KMS-11 (cell line): Measurements from ENCODE around the gene SOX5.
"Not testable (repeated sequence)": the region's sequence is repeated elsewhere in the genome, so short reads cannot be mapped to it uniquely, and the experiment has no call there.

ENCODE experiments used
- H2AFZ ChIP-seq: fragments of 200-600 bp; sonication (generic); 2 replicates; pipeline ENCODE4 v1.6.1; 2016; ENCODE audit warnings: antibody characterized with exemption, mixed run types, low read depth
- H3K27ac ChIP-seq: fragments of 200-600 bp; sonication (generic); 2 replicates; pipeline ENCODE4 v1.6.1; 2016; ENCODE audit warnings: mild to moderate bottlenecking, mixed run types
- H3K27me3 ChIP-seq: fragments of 200-600 bp; sonication (generic); 2 replicates; pipeline ENCODE4 v1.6.1; 2017; ENCODE audit warnings: mild to moderate bottlenecking, low read depth, mixed run types, moderate library complexity; ENCODE audit not compliant: insufficient read depth
- H3K36me3 ChIP-seq: fragments of 200-600 bp; sonication (generic); 2 replicates; pipeline ENCODE4 v1.6.1; 2017; ENCODE audit warnings: mild to moderate bottlenecking, mixed run types; ENCODE audit not compliant: insufficient read depth
- H3K4me1 ChIP-seq: fragments of 200-600 bp; sonication (generic); 2 replicates; pipeline ENCODE4 v1.6.1; 2016; ENCODE audit warnings: mild to moderate bottlenecking, low read depth, mixed run types; ENCODE audit not compliant: poor library complexity, severe bottlenecking
- H3K4me2 ChIP-seq: fragments of 200-600 bp; sonication (generic); 2 replicates; pipeline ENCODE4 v1.7.0; 2016; ENCODE audit warnings: mild to moderate bottlenecking, mixed run types
- H3K4me3 ChIP-seq: fragments of 200-600 bp; sonication (generic); IDR thresholded peaks from 2 replicates; pipeline ENCODE4 v1.6.1; 2017; ENCODE audit warnings: low read depth, low read length, mixed read lengths; ENCODE audit not compliant: insufficient read depth
- H3K79me2 ChIP-seq: fragments of 200-600 bp; sonication (generic); 2 replicates; pipeline ENCODE4 v1.6.1; 2016; ENCODE audit warnings: low read depth, mixed run types; ENCODE audit not compliant: insufficient read depth
- H3K9ac ChIP-seq: fragments of 200-600 bp; sonication (generic); 2 replicates; pipeline ENCODE4 v1.6.1; 2016; ENCODE audit warnings: mild to moderate bottlenecking, mixed run types
- H4K20me1 ChIP-seq: fragments of 200-600 bp; sonication (generic); 2 replicates; pipeline ENCODE4 v1.6.1; 2016; ENCODE audit warnings: mild to moderate bottlenecking, mixed run types; ENCODE audit not compliant: insufficient read depth
- CTCF ChIP-seq: fragments of 200-600 bp; sonication (generic); conservative IDR thresholded peaks from 2 replicates; pipeline ENCODE4 v1.6.1; 2017; ENCODE audit warnings: low read depth, mild to moderate bottlenecking, antibody characterized with exemption, low read length, moderate library complexity, mixed read lengths

The SOX5 gene

GRCh38 chr12:23722655-23723054 lies 226.8 kb downstream of the SOX5 start:
- Histone ChIP-seq H3K27me3 (no peaks in the 10 kb centered on the region), H3K4me2 (no peak overlapping the region), H4K20me1 (no peaks in the 10 kb centered on the region), H3K4me3 (no peak overlapping the region), H3K79me2 (no peaks in the 10 kb centered on the region), H2AFZ (no peak overlapping the region), H3K9ac (no peak overlapping the region), H3K27ac (no peak overlapping the region), H3K36me3 (no peaks in the 10 kb centered on the region), H3K4me1 (no peaks in the 10 kb centered on the region)
- TF ChIP-seq CTCF: no peak

GRCh38 chr12:23721268-23721667 lies 228.2 kb downstream of the SOX5 start:
- H3K4me3 ChIP-seq: no peak overlapping the region
- H3K36me3 ChIP-seq: no peaks in the 10 kb centered on the region
- no peaks in the 10 kb centered on the region for H3K27me3 ChIP-seq
- H3K9ac ChIP-seq: no peak overlapping the region
- H3K79me2 ChIP-seq: no peaks in the 10 kb centered on the region
- no peak overlapping the region for H3K4me2 ChIP-seq
- no peak overlapping the region for H2AFZ ChIP-seq
- no peaks in the 10 kb centered on the region for H4K20me1 ChIP-seq
- H3K4me1 ChIP-seq: no peaks in the 10 kb centered on the region
- no peak overlapping the region for H3K27ac ChIP-seq
- no peak for TF ChIP-seq CTCF

- no peaks in the 10 kb centered on the region for H3K36me3 ChIP-seq
- H3K27me3 ChIP-seq: no peaks in the 10 kb centered on the region
- H3K4me2 ChIP-seq: no peak overlapping the region
- no peak for TF ChIP-seq CTCF
- H3K27ac ChIP-seq: no peak overlapping the region
- no peak overlapping the region for H2AFZ ChIP-seq
- H3K4me1 ChIP-seq: no peaks in the 10 kb centered on the region
- no peaks in the 10 kb centered on the region for H4K20me1 ChIP-seq
- no peaks in the 10 kb centered on the region for H3K79me2 ChIP-seq
- H3K9ac ChIP-seq: no peak overlapping the region
- H3K4me3 ChIP-seq: no peak overlapping the region
These were observed 230.0 kb downstream of the SOX5 start for GRCh38 chr12:23719493-23719892.

GRCh38 chr12:23710361-23710760 lies 239.1 kb downstream of the SOX5 start:
- not testable (repeated sequence) for H3K79me2 ChIP-seq, H3K27me3 ChIP-seq, H3K4me2 ChIP-seq, H3K4me3 ChIP-seq, H3K36me3 ChIP-seq, H3K4me1 ChIP-seq, H2AFZ ChIP-seq, H3K27ac ChIP-seq, H3K9ac ChIP-seq, H4K20me1 ChIP-seq

- Histone ChIP-seq H3K9ac (no peak overlapping the region), H2AFZ (no peak overlapping the region), H3K27me3 (no peaks in the 10 kb centered on the region), H3K4me1 (no peaks in the 10 kb centered on the region), H3K79me2 (no peaks in the 10 kb centered on the region), H4K20me1 (no peaks in the 10 kb centered on the region), H3K4me3 (no peak overlapping the region), H3K27ac (no peak overlapping the region), H3K4me2 (no peak overlapping the region), H3K36me3 (no peaks in the 10 kb centered on the region)
- no peak for TF ChIP-seq CTCF
These were observed 241.2 kb downstream of the SOX5 start for GRCh38 chr12:23708185-23708837.
